HEK293 (cell line): ENCODE measurements around the gene MAGI2.

Experiments used
- CTCF ChIA-PET: fragments of 350-600 bp; formaldehyde crosslinking; extraction: SDS; loops from one replicate; lab custom pipeline; 2021; ENCODE audit warnings: antibody characterized with exemption; lab: Yijun Ruan, JAX
- POLR2A ChIA-PET: fragments of 300-600 bp; formaldehyde crosslinking; extraction: SDS; loops from one replicate; lab custom pipeline; 2020; ENCODE audit warnings: antibody characterized with exemption, inconsistent platforms; lab: Yijun Ruan, JAX
- H3K27ac ChIP-seq: fragments of 200-500 bp; sonication (Bioruptor generic); 2 replicates; pipeline ENCODE4 v1.5.1; 2014; ENCODE audit warnings: low read depth, low read length, control low read depth, inconsistent platforms; ENCODE audit errors: extremely low read depth
- H3K36me3 ChIP-seq, 2 experiments: fragments of 200-500 bp in 1 of 2; sonication (Bioruptor generic) in 1 of 2; 1 replicate in 1 of 2; 2 replicates in 1 of 2; pipeline ENCODE4 v1.5.1; 2014 to 2017; ENCODE audit warnings: inconsistent platforms in 2 of 2, low read length in 2 of 2; ENCODE audit not compliant: control insufficient read depth in 2 of 2, insufficient read depth in 1 of 2
- H3K4me1 ChIP-seq: fragments of 200-500 bp; sonication (Bioruptor generic); 2 replicates; pipeline ENCODE4 v1.5.1; 2014; ENCODE audit warnings: mild to moderate bottlenecking, low read length, inconsistent platforms; ENCODE audit not compliant: control insufficient read depth, insufficient read depth
- H3K4me3 ChIP-seq: 2 replicates; pipeline ENCODE4 v1.5.1; 2011; ENCODE audit warnings: low read depth, mild to moderate bottlenecking, control low read depth, low read length, moderate library complexity
- H3K9me3 ChIP-seq: fragments of 200-500 bp; sonication (Bioruptor generic); 2 replicates; pipeline ENCODE4 v1.5.1; 2014; ENCODE audit warnings: low read depth, low read length, inconsistent platforms; ENCODE audit not compliant: control insufficient read depth, insufficient read depth
- YY1 ChIP-seq: fragments of 450-650 bp; formaldehyde crosslinking; IDR thresholded peaks from 2 replicates; pipeline ENCODE4 v1.5.1; 2018; ENCODE audit warnings: missing biosample characterization, missing genetic modification characterization
- ZFP3 ChIP-seq: fragments of 450-650 bp; formaldehyde crosslinking; IDR thresholded peaks from 2 replicates; pipeline ENCODE4 v1.5.1; 2016; ENCODE audit warnings: low read depth, missing biosample characterization, missing genetic modification characterization
- ZNF184 ChIP-seq: fragments of 450-650 bp; IDR thresholded peaks from 2 replicates; pipeline ENCODE4 v1.5.1; 2018; ENCODE audit warnings: missing biosample characterization, mild to moderate bottlenecking, missing genetic modification characterization
- ZNF37A ChIP-seq: fragments of 450-650 bp; IDR thresholded peaks from 2 replicates; pipeline ENCODE4 v1.5.1; 2018; ENCODE audit warnings: missing biosample characterization, missing genetic modification characterization
- ZNF549 ChIP-seq: fragments of 450-650 bp; IDR thresholded peaks from 2 replicates; pipeline ENCODE4 v1.5.1; 2018; ENCODE audit warnings: missing biosample characterization, missing genetic modification characterization, mild to moderate bottlenecking, inconsistent platforms, moderate library complexity
- ZSCAN16 ChIP-seq: fragments of 450-650 bp; formaldehyde crosslinking; IDR thresholded peaks from 2 replicates; pipeline ENCODE4 v1.5.1; 2016; ENCODE audit warnings: missing biosample characterization, missing genetic modification characterization
- TF ChIP-seq, protein P1 (sequence below): fragments of 450-650 bp; formaldehyde crosslinking; conservative IDR thresholded peaks from 2 replicates; pipeline ENCODE4 v1.5.1; 2016; ENCODE audit warnings: low read depth, missing biosample characterization, missing genetic modification characterization
- TF ChIP-seq, protein P2 (sequence below): fragments of 450-650 bp; formaldehyde crosslinking; IDR thresholded peaks from 2 replicates; pipeline ENCODE4 v1.5.1; 2016; ENCODE audit warnings: missing biosample characterization, missing genetic modification characterization
- TF ChIP-seq, protein P3 (sequence below): fragments of 450-650 bp; formaldehyde crosslinking; IDR thresholded peaks from 2 replicates; pipeline ENCODE4 v1.5.1; 2016; ENCODE audit warnings: missing biosample characterization, missing genetic modification characterization
- TF ChIP-seq, protein P4 (sequence below): fragments of 450-650 bp; formaldehyde crosslinking; IDR thresholded peaks from 2 replicates; pipeline ENCODE4 v1.5.1; 2017; ENCODE audit warnings: missing biosample characterization, missing genetic modification characterization
- TF ChIP-seq, protein P5 (sequence below): fragments of 450-650 bp; formaldehyde crosslinking; IDR thresholded peaks from 2 replicates; pipeline ENCODE4 v1.5.1; 2016; ENCODE audit warnings: missing biosample characterization, missing genetic modification characterization

Gene MAGI2

DNA sequence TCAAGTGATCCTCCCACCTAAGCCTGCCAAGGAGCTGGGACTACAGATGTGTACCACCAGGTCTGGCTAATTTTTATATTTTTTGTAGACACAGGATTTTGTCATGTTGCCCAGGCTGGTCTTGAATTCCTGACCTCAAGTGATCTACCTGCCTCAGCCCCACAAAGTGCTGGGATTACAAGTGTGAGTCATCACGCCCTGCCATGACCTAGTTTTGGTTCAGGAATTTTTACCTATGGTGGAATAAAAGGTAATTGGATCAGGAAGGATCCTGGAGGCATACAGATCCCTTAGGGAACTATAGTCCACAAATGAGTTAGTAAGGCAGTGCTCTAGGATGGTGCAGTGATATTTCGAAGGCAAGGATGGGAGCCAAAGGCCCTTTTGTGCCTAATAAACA is 937.0 kb downstream of the MAGI2 start (continued):
- TF ChIP-seq, protein P1, sequence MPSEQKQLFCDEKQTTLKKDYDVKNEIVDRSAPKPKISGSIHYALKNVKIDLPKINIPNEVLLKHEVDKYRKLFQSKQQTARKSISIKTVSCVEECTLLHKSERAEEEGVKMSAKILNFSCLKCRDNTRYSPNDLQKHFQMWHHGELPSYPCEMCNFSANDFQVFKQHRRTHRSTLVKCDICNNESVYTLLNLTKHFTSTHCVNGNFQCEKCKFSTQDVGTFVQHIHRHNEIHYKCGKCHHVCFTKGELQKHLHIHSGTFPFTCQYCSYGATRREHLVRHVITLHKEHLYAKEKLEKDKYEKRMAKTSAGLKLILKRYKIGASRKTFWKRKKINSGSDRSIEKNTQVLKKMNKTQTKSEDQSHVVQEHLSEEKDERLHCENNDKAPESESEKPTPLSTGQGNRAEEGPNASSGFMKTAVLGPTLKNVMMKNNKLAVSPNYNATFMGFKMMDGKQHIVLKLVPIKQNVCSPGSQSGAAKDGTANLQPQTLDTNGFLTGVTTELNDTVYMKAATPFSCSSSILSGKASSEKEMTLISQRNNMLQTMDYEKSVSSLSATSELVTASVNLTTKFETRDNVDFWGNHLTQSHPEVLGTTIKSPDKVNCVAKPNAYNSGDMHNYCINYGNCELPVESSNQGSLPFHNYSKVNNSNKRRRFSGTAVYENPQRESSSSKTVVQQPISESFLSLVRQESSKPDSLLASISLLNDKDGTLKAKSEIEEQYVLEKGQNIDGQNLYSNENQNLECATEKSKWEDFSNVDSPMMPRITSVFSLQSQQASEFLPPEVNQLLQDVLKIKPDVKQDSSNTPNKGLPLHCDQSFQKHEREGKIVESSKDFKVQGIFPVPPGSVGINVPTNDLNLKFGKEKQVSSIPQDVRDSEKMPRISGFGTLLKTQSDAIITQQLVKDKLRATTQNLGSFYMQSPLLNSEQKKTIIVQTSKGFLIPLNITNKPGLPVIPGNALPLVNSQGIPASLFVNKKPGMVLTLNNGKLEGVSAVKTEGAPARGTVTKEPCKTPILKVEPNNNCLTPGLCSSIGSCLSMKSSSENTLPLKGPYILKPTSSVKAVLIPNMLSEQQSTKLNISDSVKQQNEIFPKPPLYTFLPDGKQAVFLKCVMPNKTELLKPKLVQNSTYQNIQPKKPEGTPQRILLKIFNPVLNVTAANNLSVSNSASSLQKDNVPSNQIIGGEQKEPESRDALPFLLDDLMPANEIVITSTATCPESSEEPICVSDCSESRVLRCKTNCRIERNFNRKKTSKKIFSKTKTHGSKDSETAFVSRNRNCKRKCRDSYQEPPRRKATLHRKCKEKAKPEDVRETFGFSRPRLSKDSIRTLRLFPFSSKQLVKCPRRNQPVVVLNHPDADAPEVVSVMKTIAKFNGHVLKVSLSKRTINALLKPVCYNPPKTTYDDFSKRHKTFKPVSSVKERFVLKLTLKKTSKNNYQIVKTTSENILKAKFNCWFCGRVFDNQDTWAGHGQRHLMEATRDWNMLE (tag by site-specific recombination) = no peak
- TF ChIP-seq ZNF184 (tag by site-specific recombination) = no peak
- no peak for TF ChIP-seq ZNF549 (tag by site-specific recombination)
- TF ChIP-seq, all 188 proteins: peak for 0

DNA sequence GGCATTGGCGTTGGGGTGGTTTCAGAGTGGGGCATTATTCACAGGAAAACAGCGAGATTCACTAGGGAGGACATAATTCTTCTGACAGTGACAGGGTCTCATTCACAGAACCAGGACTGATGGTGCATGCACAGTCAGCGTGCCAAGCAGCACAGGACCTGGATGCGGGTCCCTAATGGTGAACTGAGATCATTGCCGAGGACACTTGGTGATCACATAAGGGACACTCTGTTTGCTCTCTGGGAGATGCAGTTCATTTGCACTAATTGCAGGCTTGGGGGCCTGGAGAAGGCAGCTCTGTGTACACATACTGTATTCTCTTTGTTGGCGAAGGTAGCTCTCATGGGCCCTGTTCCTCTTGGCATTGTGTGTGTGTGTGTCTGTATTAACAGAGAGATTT is 938.8 kb downstream of the MAGI2 start:
- Histone ChIP-seq H3K4me1 (no peaks in the 10 kb centered on the region), H3K4me3 (no peak overlapping the region), H3K36me3 (no peaks in the 10 kb centered on the region)
- POLR2A ChIA-PET = no interaction called here
- CTCF ChIA-PET = interaction anchor here (0.6 kb wide), 2 partner anchors 14 to 1793 kb away, joined by 3 to 4 read pairs; no protein-coding TSS in a partner anchor
- TF ChIP-seq ZNF184 (tag by site-specific recombination) (no peak), ZFP3 (no peak), ZSCAN16 (no peak), YY1 (tag by site-specific recombination) (no peak), ZNF37A (tag by site-specific recombination) (no peak)
- TF ChIP-seq, protein P2, sequence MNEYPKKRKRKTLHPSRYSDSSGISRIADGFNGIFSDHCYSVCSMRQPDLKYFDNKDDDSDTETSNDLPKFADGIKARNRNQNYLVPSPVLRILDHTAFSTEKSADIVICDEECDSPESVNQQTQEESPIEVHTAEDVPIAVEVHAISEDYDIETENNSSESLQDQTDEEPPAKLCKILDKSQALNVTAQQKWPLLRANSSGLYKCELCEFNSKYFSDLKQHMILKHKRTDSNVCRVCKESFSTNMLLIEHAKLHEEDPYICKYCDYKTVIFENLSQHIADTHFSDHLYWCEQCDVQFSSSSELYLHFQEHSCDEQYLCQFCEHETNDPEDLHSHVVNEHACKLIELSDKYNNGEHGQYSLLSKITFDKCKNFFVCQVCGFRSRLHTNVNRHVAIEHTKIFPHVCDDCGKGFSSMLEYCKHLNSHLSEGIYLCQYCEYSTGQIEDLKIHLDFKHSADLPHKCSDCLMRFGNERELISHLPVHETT (tag by site-specific recombination) = no peak
- TF ChIP-seq, protein P3, sequence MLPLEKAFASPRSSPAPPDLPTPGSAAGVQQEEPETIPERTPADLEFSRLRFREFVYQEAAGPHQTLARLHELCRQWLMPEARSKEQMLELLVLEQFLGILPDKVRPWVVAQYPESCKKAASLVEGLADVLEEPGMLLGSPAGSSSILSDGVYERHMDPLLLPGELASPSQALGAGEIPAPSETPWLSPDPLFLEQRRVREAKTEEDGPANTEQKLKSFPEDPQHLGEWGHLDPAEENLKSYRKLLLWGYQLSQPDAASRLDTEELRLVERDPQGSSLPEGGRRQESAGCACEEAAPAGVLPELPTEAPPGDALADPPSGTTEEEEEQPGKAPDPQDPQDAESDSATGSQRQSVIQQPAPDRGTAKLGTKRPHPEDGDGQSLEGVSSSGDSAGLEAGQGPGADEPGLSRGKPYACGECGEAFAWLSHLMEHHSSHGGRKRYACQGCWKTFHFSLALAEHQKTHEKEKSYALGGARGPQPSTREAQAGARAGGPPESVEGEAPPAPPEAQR (tag by site-specific recombination) = no peak
- TF ChIP-seq, protein P4, sequence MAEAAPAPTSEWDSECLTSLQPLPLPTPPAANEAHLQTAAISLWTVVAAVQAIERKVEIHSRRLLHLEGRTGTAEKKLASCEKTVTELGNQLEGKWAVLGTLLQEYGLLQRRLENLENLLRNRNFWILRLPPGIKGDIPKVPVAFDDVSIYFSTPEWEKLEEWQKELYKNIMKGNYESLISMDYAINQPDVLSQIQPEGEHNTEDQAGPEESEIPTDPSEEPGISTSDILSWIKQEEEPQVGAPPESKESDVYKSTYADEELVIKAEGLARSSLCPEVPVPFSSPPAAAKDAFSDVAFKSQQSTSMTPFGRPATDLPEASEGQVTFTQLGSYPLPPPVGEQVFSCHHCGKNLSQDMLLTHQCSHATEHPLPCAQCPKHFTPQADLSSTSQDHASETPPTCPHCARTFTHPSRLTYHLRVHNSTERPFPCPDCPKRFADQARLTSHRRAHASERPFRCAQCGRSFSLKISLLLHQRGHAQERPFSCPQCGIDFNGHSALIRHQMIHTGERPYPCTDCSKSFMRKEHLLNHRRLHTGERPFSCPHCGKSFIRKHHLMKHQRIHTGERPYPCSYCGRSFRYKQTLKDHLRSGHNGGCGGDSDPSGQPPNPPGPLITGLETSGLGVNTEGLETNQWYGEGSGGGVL (tag by site-specific recombination) = no peak
- TF ChIP-seq, protein P5, sequence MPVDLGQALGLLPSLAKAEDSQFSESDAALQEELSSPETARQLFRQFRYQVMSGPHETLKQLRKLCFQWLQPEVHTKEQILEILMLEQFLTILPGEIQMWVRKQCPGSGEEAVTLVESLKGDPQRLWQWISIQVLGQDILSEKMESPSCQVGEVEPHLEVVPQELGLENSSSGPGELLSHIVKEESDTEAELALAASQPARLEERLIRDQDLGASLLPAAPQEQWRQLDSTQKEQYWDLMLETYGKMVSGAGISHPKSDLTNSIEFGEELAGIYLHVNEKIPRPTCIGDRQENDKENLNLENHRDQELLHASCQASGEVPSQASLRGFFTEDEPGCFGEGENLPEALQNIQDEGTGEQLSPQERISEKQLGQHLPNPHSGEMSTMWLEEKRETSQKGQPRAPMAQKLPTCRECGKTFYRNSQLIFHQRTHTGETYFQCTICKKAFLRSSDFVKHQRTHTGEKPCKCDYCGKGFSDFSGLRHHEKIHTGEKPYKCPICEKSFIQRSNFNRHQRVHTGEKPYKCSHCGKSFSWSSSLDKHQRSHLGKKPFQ (tag by site-specific recombination) = no peak
- TF ChIP-seq, all 188 proteins: peak for 0
- Histone ChIP-seq H3K27ac (no peak overlapping the region), H3K9me3 (no peaks in the 10 kb centered on the region)
